Smooth muscle cell (in vitro differentiated cells): ENCODE results near the gene PPP1R26. TPM values are rescaled to one million over a fixed set of nuclear protein-coding genes. Genes with fewer than 3 reads are reported as not detected.
A peak's percentile ranks its signal among the peaks of the same experiment; 100 is the strongest.

Experiments
- DNase-seq: peaks from one replicate; lab custom pipeline; 2025; ENCODE audit not compliant: unreplicated experiment; lab: John Stamatoyannopoulos, UW
- H2AFZ ChIP-seq: fragments of 200-600 bp; sonication (generic); 2 replicates; pipeline ENCODE4 v1.6.0; 2016; ENCODE audit warnings: antibody characterized with exemption, low read depth, mild to moderate bottlenecking
- H3F3A ChIP-seq: fragments of 200-600 bp; sonication (generic); 2 replicates; pipeline ENCODE4 v1.6.0; 2017; ENCODE audit warnings: antibody characterized with exemption, low read depth
- H3K27ac ChIP-seq: fragments of 200-600 bp; sonication (generic); 2 replicates; pipeline ENCODE4 v1.5.1; 2016; ENCODE audit warnings: low read depth, mild to moderate bottlenecking
- H3K27me3 ChIP-seq: fragments of 200-600 bp; sonication (generic); 2 replicates; pipeline ENCODE4 v1.6.1; 2016; ENCODE audit warnings: low read depth, mild to moderate bottlenecking
- H3K36me3 ChIP-seq: fragments of 200-600 bp; sonication (generic); 2 replicates; pipeline ENCODE4 v1.5.1; 2016; ENCODE audit warnings: low read depth
- H3K4me1 ChIP-seq: fragments of 200-600 bp; sonication (generic); 2 replicates; pipeline ENCODE4 v1.5.1; 2016; ENCODE audit warnings: low read depth
- H3K4me2 ChIP-seq: fragments of 200-600 bp; sonication (generic); 2 replicates; pipeline ENCODE4 v1.6.0; 2016; ENCODE audit warnings: mild to moderate bottlenecking
- H3K4me3 ChIP-seq: fragments of 200-600 bp; sonication (generic); 2 replicates; pipeline ENCODE4 v1.5.1; 2016; ENCODE audit warnings: mild to moderate bottlenecking
- H3K79me2 ChIP-seq: fragments of 200-600 bp; sonication (generic); 2 replicates; pipeline ENCODE4 v1.6.0; 2016; ENCODE audit warnings: low read depth, mild to moderate bottlenecking
- H3K9ac ChIP-seq: fragments of 200-600 bp; sonication (generic); 2 replicates; pipeline ENCODE4 v1.6.0; 2016; ENCODE audit warnings: low read depth
- H3K9me3 ChIP-seq: fragments of 200-600 bp; sonication (generic); replicated peaks from 2 replicates; pipeline ENCODE4 v1.5.1; 2016; ENCODE audit warnings: low read depth
- H4K20me1 ChIP-seq: fragments of 200-600 bp; sonication (generic); 2 replicates; pipeline ENCODE4 v1.6.0; 2016; ENCODE audit warnings: low read depth
- CTCF ChIP-seq: fragments of 200-600 bp; sonication (generic); IDR thresholded peaks from 2 replicates; pipeline ENCODE4 v1.5.1; 2017; ENCODE audit warnings: borderline replicate concordance, mild to moderate bottlenecking, antibody characterized with exemption; ENCODE audit not compliant: insufficient read depth, poor library complexity, severe bottlenecking
- WGBS: methylation state at CpG from one replicate; pipeline ENCODE4 v1.1.7; 2016; ENCODE audit warnings: low lambda C conversion rate; 5-methylcytosine and 5-hydroxymethylcytosine counted together
- polyA plus RNA-seq: library from polyadenylated mRNA; unstranded; fragments of >200 nt; fragmentation: Nextera tagmentation; extraction: Ambion mirVana; gene quantifications from 2 replicates; pipeline ENCODE4 v1.2.1, GENCODE V29; 2016
- total RNA-seq: library from RNA; depleted of rRNA; stranded (reverse); fragments of >200 nt; gene quantifications from 2 replicates; pipeline ENCODE4 v1.2.3, GENCODE V29; 2014

Gene PPP1R26
- total and polyA plus RNA-seq, 2 experiments from 2014 or later: 7.7 to 8.1 TPM

GRCh38 chr9:135522931-135523330, 43.3 kb downstream of the PPP1R26 start:
- Histone ChIP-seq H3K36me3 (no peaks in the 10 kb centered on the region), H3K4me2 (no peak overlapping the region), H3K27ac (no peak overlapping the region), H4K20me1 (no peaks in the 10 kb centered on the region), H2AFZ (no peak overlapping the region), H3K4me3 (no peak overlapping the region), H3K4me1 (no peaks in the 10 kb centered on the region), H3F3A (no peaks in the 10 kb centered on the region), H3K27me3 (no peaks in the 10 kb centered on the region), H3K79me2 (no peaks in the 10 kb centered on the region), H3K9me3 (no peaks in the 10 kb centered on the region), H3K9ac (no peak overlapping the region)
- no peak for TF ChIP-seq CTCF
- DNase-seq: no peak
- 78% methylated on average over 17 of the region's 17 CpGs for WGBS

- Histone ChIP-seq H2AFZ (no peak overlapping the region), H3F3A (no peaks in the 10 kb centered on the region), H4K20me1 (no peaks in the 10 kb centered on the region), H3K4me2 (peak overlapping the region; percentile 24), H3K27me3 (no peaks in the 10 kb centered on the region), H3K9me3 (no peaks in the 10 kb centered on the region), H3K79me2 (no peaks in the 10 kb centered on the region), H3K36me3 (no peaks in the 10 kb centered on the region), H3K4me3 (no peak overlapping the region), H3K27ac (no peak overlapping the region), H3K4me1 (no peaks in the 10 kb centered on the region), H3K9ac (no peak overlapping the region)
- no peak for TF ChIP-seq CTCF
- no peak for DNase-seq
- 88% methylated on average over 21 of the region's 21 CpGs for WGBS
These were observed 44.0 kb downstream of the PPP1R26 start for GRCh38 chr9:135523521-135524129.

- Histone ChIP-seq H2AFZ (no peak overlapping the region), H3K27me3 (no peaks in the 10 kb centered on the region), H3K9ac (no peak overlapping the region), H3F3A (peaks cover under 1% of the 10 kb centered on the region), H3K4me3 (no peak overlapping the region), H3K36me3 (no peaks in the 10 kb centered on the region), H4K20me1 (no peaks in the 10 kb centered on the region), H3K27ac (no peak overlapping the region), H3K79me2 (no peaks in the 10 kb centered on the region), H3K9me3 (no peaks in the 10 kb centered on the region), H3K4me2 (peak overlapping the region; percentile 32), H3K4me1 (no peaks in the 10 kb centered on the region)
- peak; percentile 17 for DNase-seq
- no peak for TF ChIP-seq CTCF
- WGBS: 57% methylated on average over 27 of the region's 27 CpGs
These were observed 44.7 kb downstream of the PPP1R26 start for GRCh38 chr9:135524130-135524861.
